ENCODE data around the gene LPCAT4.

LPCAT4 gene

DNA sequence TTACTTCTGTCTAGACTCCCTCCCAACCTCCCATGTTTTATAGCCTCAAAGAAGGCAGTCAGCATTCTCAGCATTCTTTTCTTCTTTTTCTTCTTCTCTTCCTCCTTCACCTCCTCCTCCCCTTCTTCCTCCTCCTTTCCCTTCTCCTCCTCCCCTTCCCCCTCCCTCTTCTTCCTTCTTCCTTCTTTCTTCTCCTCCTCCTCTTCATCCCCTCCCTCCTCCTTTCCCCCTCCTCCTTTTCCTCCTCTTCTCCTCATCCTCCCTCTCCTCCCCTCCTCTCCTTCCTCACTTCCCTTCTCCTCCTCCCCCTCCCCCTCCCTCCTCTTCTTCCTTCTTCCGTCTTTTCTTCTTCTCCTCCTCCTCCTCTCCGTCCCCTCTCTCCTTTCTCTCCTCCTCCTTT is 3.6 kb upstream of the LPCAT4 start:
- TF ChIP-seq SPI1 (IDR thresholded peaks at IDR 0.05; ENCODE audit: borderline replicate concordance, low read depth) (no peak), POLR2AphosphoS5 (IDR thresholded peaks at IDR 0.05; ENCODE audit: low read depth) (no peak), GABPA (IDR thresholded peaks at IDR 0.05; ENCODE audit: low read depth) (no peak)
- TF ChIP-seq, protein P1, sequence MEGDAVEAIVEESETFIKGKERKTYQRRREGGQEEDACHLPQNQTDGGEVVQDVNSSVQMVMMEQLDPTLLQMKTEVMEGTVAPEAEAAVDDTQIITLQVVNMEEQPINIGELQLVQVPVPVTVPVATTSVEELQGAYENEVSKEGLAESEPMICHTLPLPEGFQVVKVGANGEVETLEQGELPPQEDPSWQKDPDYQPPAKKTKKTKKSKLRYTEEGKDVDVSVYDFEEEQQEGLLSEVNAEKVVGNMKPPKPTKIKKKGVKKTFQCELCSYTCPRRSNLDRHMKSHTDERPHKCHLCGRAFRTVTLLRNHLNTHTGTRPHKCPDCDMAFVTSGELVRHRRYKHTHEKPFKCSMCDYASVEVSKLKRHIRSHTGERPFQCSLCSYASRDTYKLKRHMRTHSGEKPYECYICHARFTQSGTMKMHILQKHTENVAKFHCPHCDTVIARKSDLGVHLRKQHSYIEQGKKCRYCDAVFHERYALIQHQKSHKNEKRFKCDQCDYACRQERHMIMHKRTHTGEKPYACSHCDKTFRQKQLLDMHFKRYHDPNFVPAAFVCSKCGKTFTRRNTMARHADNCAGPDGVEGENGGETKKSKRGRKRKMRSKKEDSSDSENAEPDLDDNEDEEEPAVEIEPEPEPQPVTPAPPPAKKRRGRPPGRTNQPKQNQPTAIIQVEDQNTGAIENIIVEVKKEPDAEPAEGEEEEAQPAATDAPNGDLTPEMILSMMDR (IDR thresholded peaks at IDR 0.05; ENCODE audit: insufficient read depth, low read length) = no peak
- TF ChIP-seq, protein P2, sequence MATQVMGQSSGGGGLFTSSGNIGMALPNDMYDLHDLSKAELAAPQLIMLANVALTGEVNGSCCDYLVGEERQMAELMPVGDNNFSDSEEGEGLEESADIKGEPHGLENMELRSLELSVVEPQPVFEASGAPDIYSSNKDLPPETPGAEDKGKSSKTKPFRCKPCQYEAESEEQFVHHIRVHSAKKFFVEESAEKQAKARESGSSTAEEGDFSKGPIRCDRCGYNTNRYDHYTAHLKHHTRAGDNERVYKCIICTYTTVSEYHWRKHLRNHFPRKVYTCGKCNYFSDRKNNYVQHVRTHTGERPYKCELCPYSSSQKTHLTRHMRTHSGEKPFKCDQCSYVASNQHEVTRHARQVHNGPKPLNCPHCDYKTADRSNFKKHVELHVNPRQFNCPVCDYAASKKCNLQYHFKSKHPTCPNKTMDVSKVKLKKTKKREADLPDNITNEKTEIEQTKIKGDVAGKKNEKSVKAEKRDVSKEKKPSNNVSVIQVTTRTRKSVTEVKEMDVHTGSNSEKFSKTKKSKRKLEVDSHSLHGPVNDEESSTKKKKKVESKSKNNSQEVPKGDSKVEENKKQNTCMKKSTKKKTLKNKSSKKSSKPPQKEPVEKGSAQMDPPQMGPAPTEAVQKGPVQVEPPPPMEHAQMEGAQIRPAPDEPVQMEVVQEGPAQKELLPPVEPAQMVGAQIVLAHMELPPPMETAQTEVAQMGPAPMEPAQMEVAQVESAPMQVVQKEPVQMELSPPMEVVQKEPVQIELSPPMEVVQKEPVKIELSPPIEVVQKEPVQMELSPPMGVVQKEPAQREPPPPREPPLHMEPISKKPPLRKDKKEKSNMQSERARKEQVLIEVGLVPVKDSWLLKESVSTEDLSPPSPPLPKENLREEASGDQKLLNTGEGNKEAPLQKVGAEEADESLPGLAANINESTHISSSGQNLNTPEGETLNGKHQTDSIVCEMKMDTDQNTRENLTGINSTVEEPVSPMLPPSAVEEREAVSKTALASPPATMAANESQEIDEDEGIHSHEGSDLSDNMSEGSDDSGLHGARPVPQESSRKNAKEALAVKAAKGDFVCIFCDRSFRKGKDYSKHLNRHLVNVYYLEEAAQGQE (IDR thresholded peaks at IDR 0.05; ENCODE audit: insufficient replicate concordance, low read depth) = no peak
- H3K4me3 ChIP-seq (replicated peaks; ENCODE audit: insufficient read depth, low read length) = no peak overlapping the region
- DNase-seq (ENCODE audit: low read depth in 1 of 2, low spot score in 1 of 2) = peak in 1 of 2 experiments; percentile 8
- H3K27ac ChIP-seq (replicated peaks) = no peak overlapping the region
- H3K27me3 ChIP-seq (ENCODE audit: insufficient read depth, poor library complexity, severe bottlenecking) = no peaks in the 10 kb centered on the region

DNA sequence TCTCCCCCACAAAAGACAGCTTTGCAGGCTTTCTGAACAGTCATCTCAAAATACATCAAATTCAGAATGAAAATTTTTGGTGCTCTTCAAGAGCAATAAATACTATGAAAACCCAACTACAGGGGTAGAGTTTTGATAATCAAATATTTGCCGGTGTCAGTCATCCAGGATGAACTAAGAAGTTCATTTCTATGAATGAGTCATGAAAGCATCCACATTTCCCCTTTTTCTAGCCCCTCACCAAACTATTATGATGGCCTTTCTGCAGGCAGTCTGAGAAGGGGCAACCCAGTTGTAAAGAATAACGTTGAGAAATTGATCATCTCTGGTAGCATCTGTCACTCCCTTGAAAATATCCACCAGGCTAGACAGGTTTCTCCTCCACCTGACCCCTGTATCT is 3.1 kb upstream of the LPCAT4 start:
- Histone ChIP-seq H3K4me3 (replicated peaks; ENCODE audit: insufficient read depth, low read length) (no peak overlapping the region), H3K27me3 (ENCODE audit: insufficient read depth, poor library complexity, severe bottlenecking) (no peaks in the 10 kb centered on the region), H3K27ac (replicated peaks) (no peak overlapping the region)
- no peak for TF ChIP-seq POLR2AphosphoS5 (IDR thresholded peaks at IDR 0.05; ENCODE audit: low read depth)
- TF ChIP-seq, protein P2 (IDR thresholded peaks at IDR 0.05; ENCODE audit: insufficient replicate concordance, low read depth) = no peak
- TF ChIP-seq SPI1 (IDR thresholded peaks at IDR 0.05; ENCODE audit: borderline replicate concordance, low read depth) = no peak
- TF ChIP-seq GABPA (IDR thresholded peaks at IDR 0.05; ENCODE audit: low read depth) = no peak
- TF ChIP-seq, protein P1 (IDR thresholded peaks at IDR 0.05; ENCODE audit: insufficient read depth, low read length) = no peak
- DNase-seq (ENCODE audit: low read depth in 1 of 2, low spot score in 1 of 2) = no peak

DNA sequence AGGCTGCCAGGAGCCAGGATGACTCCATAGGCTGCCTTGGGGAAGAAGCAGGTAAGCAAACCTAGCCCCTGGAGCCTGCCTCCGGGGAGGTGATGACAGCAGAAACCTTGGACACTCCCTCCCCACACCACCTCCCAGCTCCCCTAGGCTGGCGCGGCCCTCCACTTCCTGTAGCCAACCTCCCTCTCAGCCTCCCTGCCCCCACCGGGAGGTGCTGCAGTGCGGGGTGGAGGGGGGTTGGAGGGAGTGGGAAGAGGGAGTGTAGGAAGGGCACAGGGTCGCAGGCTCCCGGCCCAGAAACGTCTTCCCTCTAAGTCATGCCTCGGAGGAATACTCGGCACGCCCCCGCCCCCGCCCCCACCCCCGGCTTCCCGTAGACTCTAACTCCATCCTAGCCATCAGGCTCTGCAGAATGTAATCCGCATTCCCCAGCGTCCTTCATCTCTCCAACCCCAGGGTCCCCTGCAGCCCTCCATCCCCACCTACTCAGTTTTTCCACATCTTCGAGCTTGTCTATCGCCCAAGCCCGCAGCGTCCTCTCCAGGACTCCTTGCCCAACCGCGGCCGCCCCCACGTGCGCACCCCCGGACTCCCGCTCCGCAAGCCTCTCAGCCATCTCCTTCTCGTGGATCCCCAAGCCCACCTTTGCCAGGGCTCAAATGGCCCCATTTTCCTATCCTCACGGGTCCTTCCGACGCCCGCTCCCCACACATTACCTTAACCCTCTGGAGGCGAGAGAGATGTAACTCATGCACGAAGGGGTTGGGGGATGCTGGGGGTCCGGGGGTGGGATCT is 528 bp downstream of the LPCAT4 start:
- peak; percentile 58 to 64 for DNase-seq (ENCODE audit: low read depth in 1 of 2, low spot score in 1 of 2)
- H3K27ac ChIP-seq (replicated peaks) = peak overlapping the region; percentile 60
- H3K27me3 ChIP-seq (ENCODE audit: insufficient read depth, poor library complexity, severe bottlenecking) = no peaks in the 10 kb centered on the region

More for the DNA sequence above, 528 bp downstream of the LPCAT4 start:
- peak overlapping the region; percentile 97 for H3K4me3 ChIP-seq (replicated peaks; ENCODE audit: insufficient read depth, low read length)
- TF ChIP-seq, protein P2 (IDR thresholded peaks at IDR 0.05; ENCODE audit: insufficient replicate concordance, low read depth) = no peak
- TF ChIP-seq, protein P1 (IDR thresholded peaks at IDR 0.05; ENCODE audit: insufficient read depth, low read length) = no peak
- TF ChIP-seq SPI1 (IDR thresholded peaks at IDR 0.05; ENCODE audit: borderline replicate concordance, low read depth) = no peak
